VCaP (cell line): ENCODE data around the gene ASF1B.

Experiments
- H3K27ac ChIP-seq: fragments of 450-650 bp; 2 replicates; pipeline ENCODE4 v1.5.1; 2017
- CTCF ChIP-seq: fragments of 450-650 bp; conservative IDR thresholded peaks from 2 replicates; pipeline ENCODE4 v1.5.1; 2017; ENCODE audit warnings: mild to moderate bottlenecking, moderate library complexity

ASF1B gene

GRCh38 chr19:14085309-14085995 lies 50.9 kb downstream of the ASF1B start, which contains the start of gene C19orf67:
TSS of gene C19orf67 (minus strand) at chr19:14085783. CDS start at chr19:14085627, 156 bp downstream.
- TF ChIP-seq CTCF: no peak
- H3K27ac ChIP-seq: no peak within 1 kb of the TSS

GRCh38 chr19:14082675-14082960 lies 53.8 kb downstream of the ASF1B start:
- H3K27ac ChIP-seq: no peak overlapping the region
- TF ChIP-seq CTCF: no peak

GRCh38 chr19:14081797-14082674 lies 54.4 kb downstream of the ASF1B start:
- H3K27ac ChIP-seq: peak overlapping the region; percentile 76
- TF ChIP-seq CTCF: no peak

- no peak for TF ChIP-seq CTCF
- H3K27ac ChIP-seq: peak overlapping the region; percentile 76
Observed at GRCh38 chr19:14080887-14081796, 55.2 kb downstream of the ASF1B start.

- no peak for TF ChIP-seq CTCF
- no peak overlapping the region for H3K27ac ChIP-seq
Observed at GRCh38 chr19:14078411-14078810, 58.0 kb downstream of the ASF1B start.

GRCh38 chr19:14073925-14074838 lies 62.2 kb downstream of the ASF1B start:
- no peak for TF ChIP-seq CTCF
- peak overlapping the region; percentile 74 for H3K27ac ChIP-seq
